ENCODE results near the gene NPM1.

NPM1 gene

GRCh38 chr5:171457208-171457981 is 69.7 kb downstream of the NPM1 start:
- no peaks in the 10 kb centered on the region for H3K36me3 ChIP-seq (ENCODE audit: insufficient read depth, insufficient read length, low read length)
- H3K9ac ChIP-seq (ENCODE audit: insufficient read length, low read depth): no peak overlapping the region
- TF ChIP-seq ZNF274 (IDR thresholded peaks at IDR 0.05; ENCODE audit: low read depth, low read length) (no peak), YY1 (IDR thresholded peaks at IDR 0.05; ENCODE audit: insufficient read depth, insufficient read length) (no peak), SUZ12 (IDR thresholded peaks at IDR 0.05; ENCODE audit: extremely low read depth, insufficient read depth, insufficient read length) (no peak)
- no peak overlapping the region for H3K4me3 ChIP-seq (ENCODE audit: insufficient read length, low read depth)
- no peaks in the 10 kb centered on the region for H3K9me3 ChIP-seq (ENCODE audit: insufficient read depth, low read length)
- H3K27me3 ChIP-seq (ENCODE audit: insufficient read depth, insufficient read length): no peaks in the 10 kb centered on the region
- DNase-seq (ENCODE audit: low read depth, low spot score): no peak
- peaks cover 11% of the 10 kb centered on the region for H3K4me1 ChIP-seq (ENCODE audit: insufficient read depth, insufficient read length)

DNA sequence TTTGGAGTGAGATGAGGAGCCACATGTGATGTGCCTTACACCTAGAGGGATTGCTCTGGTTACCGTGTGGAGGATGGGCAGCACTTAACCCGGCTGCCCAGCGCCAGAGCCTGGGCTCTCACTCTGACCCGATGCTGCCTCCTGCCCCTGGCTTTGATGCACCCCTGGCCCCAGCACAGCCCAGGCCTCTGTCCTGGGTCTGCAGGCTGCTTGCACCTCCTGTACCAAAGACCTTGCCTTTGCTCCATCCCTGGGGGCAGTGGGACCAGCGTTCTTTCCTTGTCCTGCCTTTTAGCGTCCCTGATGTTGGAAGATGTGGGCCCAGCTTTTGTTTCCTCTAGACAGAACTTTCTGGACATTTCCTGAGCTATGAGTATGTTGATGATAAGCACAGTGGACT is 72.2 kb downstream of the NPM1 start:
- DNase-seq (ENCODE audit: low read depth, low spot score): no peak
- H3K4me1 ChIP-seq (ENCODE audit: insufficient read depth, insufficient read length): peaks cover 4% of the 10 kb centered on the region
- TF ChIP-seq SUZ12 (IDR thresholded peaks at IDR 0.05; ENCODE audit: extremely low read depth, insufficient read depth, insufficient read length) (no peak), ZNF274 (IDR thresholded peaks at IDR 0.05; ENCODE audit: low read depth, low read length) (no peak), YY1 (IDR thresholded peaks at IDR 0.05; ENCODE audit: insufficient read depth, insufficient read length) (no peak)
- H3K36me3 ChIP-seq (ENCODE audit: insufficient read depth, insufficient read length, low read length): no peaks in the 10 kb centered on the region
- H3K9ac ChIP-seq (ENCODE audit: insufficient read length, low read depth): no peak overlapping the region
- no peaks in the 10 kb centered on the region for H3K27me3 ChIP-seq (ENCODE audit: insufficient read depth, insufficient read length)
- H3K9me3 ChIP-seq (ENCODE audit: insufficient read depth, low read length): no peaks in the 10 kb centered on the region
- H3K4me3 ChIP-seq (ENCODE audit: insufficient read length, low read depth): no peak overlapping the region
